Heart left ventricle (tissue), 16 donors: ENCODE results near the gene AGK. TPM values are rescaled to one million over a fixed set of nuclear protein-coding genes. Genes with fewer than 3 reads are reported as not detected.

Experiments
- ATAC-seq, 4 donors: fragments of 200-7000 bp; cut with Tn5 transposase; one replicate each; pipeline ENCODE4 v1.9.1; 2020 to 2022; ENCODE audit warnings: moderate library complexity in 4 of 4, mild to moderate bottlenecking in 3 of 4, moderate number of reproducible peaks in 1 of 4
- DNase-seq, 5 donors: peaks; one replicate each; pipeline ENCODE4 v3.0.0-alpha.2; 2020
- H3K27ac ChIP-seq, 12 donors: fragments of 200-600 bp; sonication (generic) in 4 of 12; one replicate each; pipeline versions ENCODE4 v1.5.0 to v1.8.0; 2016 to 2022; ENCODE audit warnings: mild to moderate bottlenecking in 2 of 12
- H3K27me3 ChIP-seq, 9 donors: fragments of 200-600 bp; sonication (generic) in 2 of 9; one replicate each; pipeline versions ENCODE4 v1.5.1 to v1.8.0; 2016 to 2022; ENCODE audit warnings: mild to moderate bottlenecking in 3 of 9
- H3K36me3 ChIP-seq, 9 donors: fragments of 200-600 bp; sonication (generic) in 2 of 9; one replicate each; pipeline versions ENCODE4 v1.5.0 to v1.8.0; 2018 to 2022; ENCODE audit warnings: mild to moderate bottlenecking in 2 of 9
- H3K4me1 ChIP-seq, 12 donors: fragments of 200-600 bp; sonication (generic) in 4 of 12; one replicate each; pipeline versions ENCODE4 v1.5.0 to v1.8.0; 2016 to 2022; ENCODE audit warnings: mild to moderate bottlenecking in 3 of 12
- H3K4me3 ChIP-seq, 12 donors: fragments of 200-600 bp; sonication (generic) in 4 of 12; one replicate each; pipeline versions ENCODE4 v1.5.0 to v1.8.0; 2017 to 2022; ENCODE audit warnings: mild to moderate bottlenecking in 9 of 12, moderate library complexity in 4 of 12
- H3K9me3 ChIP-seq, 12 donors: fragments of 200-600 bp; sonication (generic) in 4 of 12; one replicate each; pipeline versions ENCODE4 v1.5.0 to v1.8.0; 2016 to 2022; ENCODE audit warnings: mild to moderate bottlenecking in 1 of 12
- POLR2A ChIP-seq, 2 donors: fragments of 450-650 bp; IDR thresholded peaks; one replicate each; pipeline ENCODE4 v1.6.1; 2017; ENCODE audit warnings: antibody characterized with exemption in 2 of 2, mild to moderate bottlenecking in 2 of 2, moderate library complexity in 2 of 2
- WGBS, 4 donors: extraction: QIAGEN DNeasy Blood & Tissue Kit in 2 of 4; methylation state at CpG; one replicate each; pipeline versions ENCODE4 v1.1.5 to v1.1.7; 2013 to 2018; 5-methylcytosine and 5-hydroxymethylcytosine counted together
- intact Hi-C, 10 donors: fragments of 100-400 bp; cut with DNase I; formaldehyde crosslinking; loops; one replicate each; pipeline versions ENCODE4 v1.11.1 to v1.14.2; 2022
- polyA plus RNA-seq, 2 donors: library from polyadenylated mRNA; stranded (reverse); fragments of 200-250 nt; gene quantifications; one replicate each; pipeline ENCODE4 v1.2.3, GENCODE V29; 2013
- total RNA-seq, 9 donors: library from RNA; depleted of rRNA in 2 of 9; stranded (reverse); fragments of >200 nt in 2 of 9; fragmentation: NEBNext Ultra II Directional in 3 of 9; extraction: Animal tissue kit (Norgen Biotek cat#: 25700) in 3 of 9; gene quantifications; one replicate each; pipeline versions ENCODE4 v1.1.0 to v1.2.4, GENCODE V29; 2016 to 2023
- TF ChIP-seq, protein P1 (sequence below), 12 donors: fragments of 200-600 bp; sonication (generic) in 4 of 12; IDR thresholded peaks; one replicate each; pipeline versions ENCODE4 v1.5.0 to v1.8.0; 2018 to 2022; ENCODE audit warnings: antibody characterized with exemption in 12 of 12, mild to moderate bottlenecking in 5 of 12
- donor health status: ischemic (EF 13 %, LVEDD 7.1; RV severe dilation, severe dysfunction).
- donor health status: healthy with polysubstance abuse.
- donor health status: DM: no; HTN: yes; CAD: no.
- donor health status: DM: no; HTN: no; CAD: no.
- donor health status: ischemic (EF 25% LVEDD 6.9; RV normal size, moderate dysfunction).
- donor health status: ischemic (EF 25% LVEDD 5.7; RV mildly dilated, moderate dysfunction).
- donor health status: healthy.
- donor health status: DM: yes; HTN: yes; CAD: no.
- donor health status: ischemic (EF 35%, LVEDD 5.7; RV mildly dilated, moderate dysfunction).
- donor health status: nonischemic (EF 11% LVEDD 7.7; RV severe dilation, severe dysfunction).
- donor health status: DM: yes; HTN: yes; CAD: no.
- donor health status: PGD.
- donor health status: ischemic (EF 29% LVEDD 5.4; RV normal size, mild dysfunction).
- donor health status: nonischemic (EF 23%, LVEDD 6.1; RV moderate dilation, normal function).

Gene AGK
- total and polyA plus RNA-seq, 11 donors = 21.4 to 49.8 (median 37.9) TPM

- no peak for TF ChIP-seq POLR2A (IDR thresholded peaks at IDR 0.05)
- TF ChIP-seq, protein P1, sequence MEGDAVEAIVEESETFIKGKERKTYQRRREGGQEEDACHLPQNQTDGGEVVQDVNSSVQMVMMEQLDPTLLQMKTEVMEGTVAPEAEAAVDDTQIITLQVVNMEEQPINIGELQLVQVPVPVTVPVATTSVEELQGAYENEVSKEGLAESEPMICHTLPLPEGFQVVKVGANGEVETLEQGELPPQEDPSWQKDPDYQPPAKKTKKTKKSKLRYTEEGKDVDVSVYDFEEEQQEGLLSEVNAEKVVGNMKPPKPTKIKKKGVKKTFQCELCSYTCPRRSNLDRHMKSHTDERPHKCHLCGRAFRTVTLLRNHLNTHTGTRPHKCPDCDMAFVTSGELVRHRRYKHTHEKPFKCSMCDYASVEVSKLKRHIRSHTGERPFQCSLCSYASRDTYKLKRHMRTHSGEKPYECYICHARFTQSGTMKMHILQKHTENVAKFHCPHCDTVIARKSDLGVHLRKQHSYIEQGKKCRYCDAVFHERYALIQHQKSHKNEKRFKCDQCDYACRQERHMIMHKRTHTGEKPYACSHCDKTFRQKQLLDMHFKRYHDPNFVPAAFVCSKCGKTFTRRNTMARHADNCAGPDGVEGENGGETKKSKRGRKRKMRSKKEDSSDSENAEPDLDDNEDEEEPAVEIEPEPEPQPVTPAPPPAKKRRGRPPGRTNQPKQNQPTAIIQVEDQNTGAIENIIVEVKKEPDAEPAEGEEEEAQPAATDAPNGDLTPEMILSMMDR (IDR thresholded peaks at IDR 0.05) = no peak
- Histone ChIP-seq H3K27ac (no peak overlapping the region), H3K27me3 (no peaks in the 10 kb centered on the region), H3K4me3 (no peak overlapping the region), H3K4me1 (peaks cover 0 to 35% (median 0%) of the 10 kb centered on the region in 12 donors), H3K36me3 (peaks cover 0 to 71% (median 47%) of the 10 kb centered on the region in 9 donors), H3K9me3 (no peaks in the 10 kb centered on the region)
- 91 to 95% (median 92%) methylated on average over 16 to 18 of the region's 18 CpGs for WGBS, 4 donors
- ATAC-seq = no peak
- DNase-seq = no peak
- intact Hi-C loops = loop anchor here in 1 of 10 donors (10.0 kb wide), 1 partner anchor 69 kb away; the partner anchor contains the start of gene SSBP1
These were observed 114.2 kb downstream of the AGK start for GRCh38 chr7:141665208-141666035.

GRCh38 chr7:141666071-141666470, 114.9 kb downstream of the AGK start:
- DNase-seq = no peak
- intact Hi-C loops = loop anchor here in 1 of 10 donors (10.0 kb wide), 1 partner anchor 69 kb away; the partner anchor contains the start of gene SSBP1
- H3K9me3 ChIP-seq = no peaks in the 10 kb centered on the region
- no peaks in the 10 kb centered on the region for H3K27me3 ChIP-seq
- peaks cover 0 to 66% (median 50%) of the 10 kb centered on the region in 9 donors for H3K36me3 ChIP-seq
- H3K4me3 ChIP-seq = no peak overlapping the region
- TF ChIP-seq, protein P1 (IDR thresholded peaks at IDR 0.05) = no peak
- no peak for TF ChIP-seq POLR2A (IDR thresholded peaks at IDR 0.05)
- WGBS, 4 donors = 90 to 94% (median 93%) methylated on average over 4 of the region's 4 CpGs
- H3K27ac ChIP-seq = no peak overlapping the region
- ATAC-seq = no peak
- peaks cover 0 to 29% (median 0%) of the 10 kb centered on the region in 12 donors for H3K4me1 ChIP-seq

- H3K27me3 ChIP-seq = no peaks in the 10 kb centered on the region
- ATAC-seq (no peak), DNase-seq (no peak)
- peaks cover 0 to 23% (median under 1%) of the 10 kb centered on the region in 12 donors for H3K4me1 ChIP-seq
- WGBS, 4 donors = 84 to 87% (median 86%) methylated on average over 2 of the region's 2 CpGs
- TF ChIP-seq, protein P1 (IDR thresholded peaks at IDR 0.05) = no peak
- TF ChIP-seq POLR2A (IDR thresholded peaks at IDR 0.05) = no peak
- H3K9me3 ChIP-seq = peaks cover 0 to 4% (median 0%) of the 10 kb centered on the region in 12 donors
- H3K4me3 ChIP-seq = no peak overlapping the region
- peaks cover 0 to 54% (median 33%) of the 10 kb centered on the region in 9 donors for H3K36me3 ChIP-seq
- intact Hi-C loops = loop anchor here in 1 of 10 donors (10.0 kb wide), 1 partner anchor 66 kb away; the partner anchor contains the start of gene SSBP1
- no peak overlapping the region for H3K27ac ChIP-seq
These were observed 117.6 kb downstream of the AGK start for GRCh38 chr7:141668853-141669252.
